IPS-18c (cell line): ENCODE measurements around the gene GAL3ST2.
"Not testable (repeated sequence)": the region's sequence is repeated elsewhere in the genome, so short reads cannot be mapped to it uniquely, and the experiment has no call there.

Experiments
- H3K4me3 ChIP-seq: 2 replicates; pipeline ENCODE4 v1.7.0; 2013; ENCODE audit warnings: low read depth, mild to moderate bottlenecking, low read length, moderate library complexity; ENCODE audit not compliant: insufficient read depth
- H3K9me3 ChIP-seq: one replicate; pipeline ENCODE4 v1.6.1; 2013; ENCODE audit warnings: mild to moderate bottlenecking, low read length, moderate library complexity; ENCODE audit not compliant: control insufficient read depth, insufficient read depth

GAL3ST2 gene

GRCh38 chr2:241810307-241811200 is 33.9 kb downstream of the GAL3ST2 start:
- no peaks in the 10 kb centered on the region for H3K9me3 ChIP-seq
- H3K4me3 ChIP-seq, result no peak overlapping the region

- Histone ChIP-seq H3K4me3 (no peak overlapping the region), H3K9me3 (peaks cover under 1% of the 10 kb centered on the region)
These were observed 34.8 kb downstream of the GAL3ST2 start for GRCh38 chr2:241811201-241811951.

GRCh38 chr2:241811952-241812729 is 35.5 kb downstream of the GAL3ST2 start:
- Histone ChIP-seq H3K9me3 (peaks cover 2% of the 10 kb centered on the region), H3K4me3 (no peak overlapping the region)

- H3K9me3 ChIP-seq, result peaks cover 2% of the 10 kb centered on the region
- H3K4me3 ChIP-seq, result no peak overlapping the region
These were observed 36.4 kb downstream of the GAL3ST2 start for GRCh38 chr2:241812730-241813643.

- H3K9me3 ChIP-seq, result peaks cover 2% of the 10 kb centered on the region
- H3K4me3 ChIP-seq, result no peak overlapping the region
These were observed 37.2 kb downstream of the GAL3ST2 start for GRCh38 chr2:241813644-241814392.

- no peak overlapping the region for H3K4me3 ChIP-seq
- H3K9me3 ChIP-seq, result peaks cover 2% of the 10 kb centered on the region
These were observed 37.7 kb downstream of the GAL3ST2 start for GRCh38 chr2:241814393-241814642.

GRCh38 chr2:241814643-241815476 is 38.2 kb downstream of the GAL3ST2 start:
- H3K9me3 ChIP-seq, result peaks cover 2% of the 10 kb centered on the region
- no peak overlapping the region for H3K4me3 ChIP-seq

GRCh38 chr2:241815477-241816430 is 39.1 kb downstream of the GAL3ST2 start:
- Histone ChIP-seq H3K9me3 (peaks cover 2% of the 10 kb centered on the region), H3K4me3 (no peak overlapping the region)

- Histone ChIP-seq H3K9me3 (peaks cover 2% of the 10 kb centered on the region), H3K4me3 (no peak overlapping the region)
These were observed 40.0 kb downstream of the GAL3ST2 start for GRCh38 chr2:241816431-241817121.

- no peak overlapping the region for H3K4me3 ChIP-seq
- H3K9me3 ChIP-seq, result peaks cover 2% of the 10 kb centered on the region
These were observed 40.7 kb downstream of the GAL3ST2 start for GRCh38 chr2:241817126-241817820.

GRCh38 chr2:241817821-241818215 is 41.2 kb downstream of the GAL3ST2 start:
- H3K9me3 ChIP-seq, H3K4me3 ChIP-seq: not testable (repeated sequence)

GRCh38 chr2:241818229-241818942 is 41.8 kb downstream of the GAL3ST2 start:
- Histone ChIP-seq H3K9me3 (peaks cover 2% of the 10 kb centered on the region), H3K4me3 (no peak overlapping the region)

- peaks cover 2% of the 10 kb centered on the region for H3K9me3 ChIP-seq
- H3K4me3 ChIP-seq, result no peak overlapping the region
These were observed 42.3 kb downstream of the GAL3ST2 start for GRCh38 chr2:241818943-241819270.
